AG10803 (cell line): ENCODE results near the gene SLC6A3.

Source experiments
- DNase-seq: peaks from one replicate; pipeline ENCODE4 v3.0.0; 2010; ENCODE audit warnings: low read depth
- H3K4me3 ChIP-seq: 2 replicates; pipeline ENCODE4 v1.5.1; 2011; ENCODE audit warnings: mild to moderate bottlenecking, low read length, control low read depth
- TF ChIP-seq, protein P1 (sequence below): conservative IDR thresholded peaks from 2 replicates; pipeline ENCODE4 v1.5.1; 2011; ENCODE audit warnings: mild to moderate bottlenecking, low read length, control low read depth, inconsistent platforms

SLC6A3 gene

DNA sequence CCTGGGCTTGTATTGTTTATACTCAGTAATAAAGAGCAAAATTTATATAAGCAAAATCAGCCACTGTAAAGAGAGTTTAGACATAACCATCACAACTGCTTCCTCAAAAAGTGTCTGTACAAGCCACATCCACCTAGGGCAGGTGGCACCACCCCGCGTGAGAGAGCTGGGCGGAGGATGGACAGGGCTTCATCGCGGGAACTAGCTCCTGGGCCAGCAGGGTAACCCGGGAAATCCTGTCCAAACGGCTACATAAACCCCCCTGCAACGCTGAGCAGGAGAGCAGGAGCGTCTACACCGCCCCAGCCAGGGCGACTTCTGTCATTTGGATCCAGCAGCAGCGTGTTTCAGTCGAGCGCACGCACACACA is 1.3 kb downstream of the SLC6A3 start:
- TF ChIP-seq, protein P1, sequence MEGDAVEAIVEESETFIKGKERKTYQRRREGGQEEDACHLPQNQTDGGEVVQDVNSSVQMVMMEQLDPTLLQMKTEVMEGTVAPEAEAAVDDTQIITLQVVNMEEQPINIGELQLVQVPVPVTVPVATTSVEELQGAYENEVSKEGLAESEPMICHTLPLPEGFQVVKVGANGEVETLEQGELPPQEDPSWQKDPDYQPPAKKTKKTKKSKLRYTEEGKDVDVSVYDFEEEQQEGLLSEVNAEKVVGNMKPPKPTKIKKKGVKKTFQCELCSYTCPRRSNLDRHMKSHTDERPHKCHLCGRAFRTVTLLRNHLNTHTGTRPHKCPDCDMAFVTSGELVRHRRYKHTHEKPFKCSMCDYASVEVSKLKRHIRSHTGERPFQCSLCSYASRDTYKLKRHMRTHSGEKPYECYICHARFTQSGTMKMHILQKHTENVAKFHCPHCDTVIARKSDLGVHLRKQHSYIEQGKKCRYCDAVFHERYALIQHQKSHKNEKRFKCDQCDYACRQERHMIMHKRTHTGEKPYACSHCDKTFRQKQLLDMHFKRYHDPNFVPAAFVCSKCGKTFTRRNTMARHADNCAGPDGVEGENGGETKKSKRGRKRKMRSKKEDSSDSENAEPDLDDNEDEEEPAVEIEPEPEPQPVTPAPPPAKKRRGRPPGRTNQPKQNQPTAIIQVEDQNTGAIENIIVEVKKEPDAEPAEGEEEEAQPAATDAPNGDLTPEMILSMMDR: no peak
- no peak for DNase-seq
- no peak overlapping the region for H3K4me3 ChIP-seq

DNA sequence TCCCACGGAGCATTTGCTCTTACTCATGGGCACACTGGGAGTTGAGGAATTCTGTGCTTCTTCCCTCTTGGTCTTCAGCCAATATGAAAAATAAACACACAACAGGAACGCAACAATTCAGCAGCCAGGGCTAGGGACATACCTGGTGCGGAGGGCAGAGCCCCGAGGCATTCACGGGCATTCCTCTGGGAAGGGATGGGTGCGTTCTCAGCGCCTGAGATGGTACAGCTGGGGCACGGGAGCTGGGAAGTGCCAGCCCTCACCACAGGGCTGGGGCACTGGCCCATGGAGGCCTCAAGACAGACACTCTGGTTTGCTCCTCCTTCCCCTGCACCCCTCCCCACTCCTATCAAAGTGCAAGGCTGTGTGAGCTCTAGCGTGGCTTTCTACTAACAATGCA is 2.1 kb downstream of the SLC6A3 start:
- TF ChIP-seq, protein P1: no peak
- DNase-seq: no peak
- H3K4me3 ChIP-seq: no peak overlapping the region

DNA sequence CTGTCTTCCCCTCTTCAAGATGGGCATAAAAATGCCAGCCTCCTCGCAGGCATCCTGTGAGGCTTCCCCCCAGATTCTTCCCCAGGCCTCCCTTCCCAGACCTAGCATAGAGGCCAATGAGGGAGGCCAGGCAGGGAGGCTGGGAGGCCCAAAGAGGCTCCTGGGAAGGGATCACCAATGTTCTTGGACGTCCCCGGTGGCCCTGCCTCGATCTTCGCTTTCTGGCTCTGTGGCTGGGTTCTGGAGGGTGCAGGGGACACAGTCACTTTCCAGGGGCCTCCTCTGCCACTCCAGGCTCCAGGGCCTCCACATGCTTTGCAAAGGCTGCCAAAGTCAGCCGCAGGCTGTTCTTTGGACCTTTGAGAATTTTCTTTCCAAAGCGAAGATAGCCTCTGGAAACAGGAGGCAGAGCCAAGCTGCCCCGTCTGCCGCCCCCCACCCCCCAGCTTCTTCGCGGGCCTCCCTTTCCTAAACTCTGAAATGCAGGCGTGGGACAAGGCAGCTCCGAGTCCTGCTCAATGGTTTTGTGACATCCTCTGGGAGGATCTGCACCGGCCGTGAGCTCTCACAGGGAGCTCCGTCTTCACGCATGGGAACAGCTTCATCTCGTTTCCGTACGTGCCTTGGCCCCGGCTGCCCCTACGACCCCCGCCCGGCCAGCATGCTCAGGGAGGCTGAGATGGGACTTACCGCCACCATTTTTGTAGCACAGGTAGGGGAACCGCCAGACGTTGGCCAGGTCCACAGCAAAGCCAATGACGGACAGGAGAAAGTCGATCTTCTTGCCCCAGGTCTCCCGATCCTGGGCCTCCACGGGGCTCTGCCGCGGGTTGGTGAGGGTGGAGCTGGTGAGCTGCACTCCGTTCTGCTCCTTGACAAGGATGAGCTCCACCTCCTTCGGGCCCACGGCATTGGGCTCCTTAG is 2.8 kb downstream of the SLC6A3 start:
- DNase-seq: no peak
- TF ChIP-seq, protein P1: no peak
- H3K4me3 ChIP-seq: no peak overlapping the region

DNA sequence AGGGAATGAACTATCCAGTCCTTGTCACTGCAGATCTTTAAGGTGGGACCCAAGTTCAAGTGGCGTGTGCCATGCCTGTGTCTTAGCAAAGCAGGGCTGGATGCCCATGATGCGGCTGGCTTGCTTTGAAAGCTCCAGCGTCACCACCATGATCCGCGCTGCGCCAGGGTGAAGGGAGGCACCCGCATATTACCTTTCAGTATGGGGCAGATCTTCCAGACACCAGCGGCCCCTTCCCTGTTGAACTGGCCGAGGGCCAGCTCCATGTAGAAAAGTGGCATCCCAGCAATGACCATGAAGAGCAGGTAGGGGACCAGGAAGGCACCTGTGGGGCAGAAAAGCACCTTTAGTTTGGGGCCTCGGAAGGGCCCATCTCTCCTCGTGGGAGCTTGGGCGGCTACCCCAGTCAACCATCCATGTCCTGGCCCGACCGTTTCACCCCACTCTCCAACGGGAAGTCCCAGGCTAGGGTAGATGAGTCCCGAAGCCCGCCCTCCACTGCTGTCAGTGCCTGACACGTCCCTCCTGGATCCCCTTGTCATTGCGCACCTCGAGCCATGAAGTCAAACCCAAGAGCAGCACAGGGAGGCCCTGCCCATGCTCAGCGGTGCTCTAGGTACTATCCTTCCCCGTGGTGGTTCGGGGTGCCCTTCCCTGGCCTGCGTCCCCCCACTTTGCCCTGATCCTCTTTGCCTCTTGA is 3.9 kb downstream of the SLC6A3 start:
- no peak for DNase-seq
- TF ChIP-seq, protein P1: no peak

DNA sequence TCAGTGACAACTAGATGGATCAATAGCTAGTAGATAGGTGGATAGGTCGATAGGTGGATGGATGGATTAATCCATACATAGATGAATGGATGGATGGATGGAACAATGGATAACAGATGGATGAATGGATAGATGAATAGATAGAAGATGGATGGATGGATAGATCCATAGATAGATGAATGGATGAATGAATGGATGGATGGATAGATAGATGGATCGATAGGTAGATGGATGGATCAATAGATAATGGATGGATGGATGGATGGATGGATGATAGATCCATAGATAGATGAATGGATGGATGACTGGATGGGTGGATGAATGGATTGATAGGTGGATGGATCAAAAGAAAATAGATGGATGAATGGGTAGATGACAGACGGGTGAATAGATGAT is 5.1 kb downstream of the SLC6A3 start:
- DNase-seq: no peak
- TF ChIP-seq, protein P1: no peak
- no peak overlapping the region for H3K4me3 ChIP-seq

More for the DNA sequence above, 3.9 kb downstream of the SLC6A3 start:
- no peak overlapping the region for H3K4me3 ChIP-seq

DNA sequence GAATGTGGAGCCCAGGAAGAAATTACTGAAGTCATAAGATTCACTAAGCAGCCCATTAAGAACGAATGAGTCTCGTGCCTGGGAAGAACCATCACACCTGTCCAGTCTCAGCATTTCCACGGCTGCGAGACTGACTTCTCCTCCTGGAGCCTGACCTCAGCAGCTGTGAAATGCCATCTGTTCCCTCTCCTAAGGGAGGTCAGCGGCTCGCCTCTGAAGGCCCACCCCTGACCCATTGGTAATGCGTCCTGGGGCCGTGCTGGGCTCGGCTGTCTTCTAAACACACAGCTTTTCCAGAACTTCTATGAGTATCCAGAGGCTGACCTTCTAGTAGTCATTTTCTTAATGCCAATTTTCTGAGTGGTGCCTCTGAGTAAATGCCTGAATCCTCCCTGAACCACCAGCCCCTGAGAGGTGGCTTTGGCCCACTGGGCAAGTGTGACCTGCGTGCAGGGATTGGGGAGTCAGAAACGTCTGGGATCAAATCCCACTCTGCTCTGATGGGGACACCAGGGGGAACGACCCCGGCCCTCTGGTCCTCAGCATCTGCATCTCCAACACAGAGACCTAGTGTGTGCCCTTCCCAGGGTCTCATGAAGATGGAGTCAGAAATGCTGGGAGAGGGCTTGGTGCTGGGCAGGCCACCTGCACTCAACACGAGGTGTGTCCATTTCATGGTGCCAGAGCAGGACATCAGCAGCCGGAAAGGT is 5.7 kb downstream of the SLC6A3 start:
- DNase-seq: no peak
- TF ChIP-seq, protein P1: no peak
- H3K4me3 ChIP-seq: no peak overlapping the region
